ENCODE measurements around the gene TEX55.
"Not testable (repeated sequence)": the region's sequence is repeated elsewhere in the genome, so short reads cannot be mapped to it uniquely, and the experiment has no call there.

- TF ChIP-seq, protein P1, sequence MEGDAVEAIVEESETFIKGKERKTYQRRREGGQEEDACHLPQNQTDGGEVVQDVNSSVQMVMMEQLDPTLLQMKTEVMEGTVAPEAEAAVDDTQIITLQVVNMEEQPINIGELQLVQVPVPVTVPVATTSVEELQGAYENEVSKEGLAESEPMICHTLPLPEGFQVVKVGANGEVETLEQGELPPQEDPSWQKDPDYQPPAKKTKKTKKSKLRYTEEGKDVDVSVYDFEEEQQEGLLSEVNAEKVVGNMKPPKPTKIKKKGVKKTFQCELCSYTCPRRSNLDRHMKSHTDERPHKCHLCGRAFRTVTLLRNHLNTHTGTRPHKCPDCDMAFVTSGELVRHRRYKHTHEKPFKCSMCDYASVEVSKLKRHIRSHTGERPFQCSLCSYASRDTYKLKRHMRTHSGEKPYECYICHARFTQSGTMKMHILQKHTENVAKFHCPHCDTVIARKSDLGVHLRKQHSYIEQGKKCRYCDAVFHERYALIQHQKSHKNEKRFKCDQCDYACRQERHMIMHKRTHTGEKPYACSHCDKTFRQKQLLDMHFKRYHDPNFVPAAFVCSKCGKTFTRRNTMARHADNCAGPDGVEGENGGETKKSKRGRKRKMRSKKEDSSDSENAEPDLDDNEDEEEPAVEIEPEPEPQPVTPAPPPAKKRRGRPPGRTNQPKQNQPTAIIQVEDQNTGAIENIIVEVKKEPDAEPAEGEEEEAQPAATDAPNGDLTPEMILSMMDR (IDR thresholded peaks at IDR 0.05): not testable (repeated sequence)
- TF ChIP-seq POLR2A (IDR thresholded peaks at IDR 0.05): not testable (repeated sequence)
Measured at GRCh38 chr3:119164745-119165144, 18.8 kb downstream of the TEX55 start.
